Lower lobe of right lung (tissue), 2 donors: ENCODE results near the gene NID1. TPM values are rescaled to one million over a fixed set of nuclear protein-coding genes. Genes with fewer than 3 reads are reported as not detected.
"Not testable (repeated sequence)": the region's sequence is repeated elsewhere in the genome, so short reads cannot be mapped to it uniquely, and the experiment has no call there.

Experiments used
- ATAC-seq, 2 donors: fragments of 200-7000 bp; cut with Tn5 transposase; one replicate each; pipeline ENCODE4 v1.9.1; 2020 to 2022; ENCODE audit warnings: mild to moderate bottlenecking in 2 of 2, moderate library complexity in 2 of 2
- DNase-seq: peaks from one replicate; pipeline ENCODE4 v3.0.0-alpha.2; 2020
- H3K27ac ChIP-seq: fragments of 200-600 bp; one replicate; pipeline ENCODE4 v1.8.0; 2022
- H3K27me3 ChIP-seq: fragments of 200-600 bp; one replicate; pipeline ENCODE4 v1.8.0; 2022; ENCODE audit warnings: low read depth
- H3K36me3 ChIP-seq: fragments of 200-600 bp; one replicate; pipeline ENCODE4 v1.8.0; 2022; ENCODE audit warnings: mild to moderate bottlenecking
- H3K4me1 ChIP-seq: fragments of 200-600 bp; one replicate; pipeline ENCODE4 v1.8.0; 2022
- H3K4me3 ChIP-seq: fragments of 200-600 bp; one replicate; pipeline ENCODE4 v1.8.0; 2022; ENCODE audit warnings: mild to moderate bottlenecking
- H3K9me3 ChIP-seq: fragments of 200-600 bp; one replicate; pipeline ENCODE4 v1.8.0; 2022
- intact Hi-C: fragments of 100-400 bp; cut with DNase I; formaldehyde crosslinking; loops from one replicate; pipeline ENCODE4 v1.11.0; 2022
- total RNA-seq: library from RNA; stranded (reverse); fragmentation: NEBNext Ultra II Directional; extraction: Animal tissue kit (Norgen Biotek cat#: 25700); gene quantifications from one replicate; pipeline ENCODE4 v1.2.1, GENCODE V29; 2021
- TF ChIP-seq, protein P1 (sequence below): fragments of 200-600 bp; IDR thresholded peaks from one replicate; pipeline ENCODE4 v1.8.0; 2022; ENCODE audit warnings: antibody characterized with exemption, mild to moderate bottlenecking
- donor health status: DM: no; HTN: yes; CAD: no; lungs with severe emphysema.

The NID1 gene
- total RNA-seq, 1 donor from 2014 or later, result 46.6 TPM

DNA sequence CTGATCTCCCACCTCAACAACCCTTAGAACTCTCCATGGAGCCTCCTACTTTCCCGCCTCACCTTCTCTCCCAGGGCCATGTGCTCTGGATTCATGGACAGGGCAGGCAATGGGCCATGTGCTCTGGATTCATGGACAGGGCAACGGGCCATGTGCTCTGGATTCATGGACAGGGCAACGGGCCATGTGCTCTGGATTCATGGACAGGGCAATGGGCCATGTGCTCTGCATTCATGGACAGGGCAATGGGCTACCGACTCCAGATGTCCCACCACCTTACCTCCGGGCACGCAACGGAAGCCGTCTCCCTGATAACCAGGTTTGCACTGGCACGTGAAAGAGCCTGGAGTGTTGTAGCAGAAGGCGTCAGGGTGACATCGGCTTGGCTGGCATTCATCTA is 53.2 kb downstream of the NID1 start:
- intact Hi-C loops, result no loop called here
- ATAC-seq (no peak), DNase-seq (no peak)
- Histone ChIP-seq H3K36me3 (peaks cover 18% of the 10 kb centered on the region), H3K9me3 (no peaks in the 10 kb centered on the region), H3K27ac (no peak overlapping the region), H3K4me1 (peaks cover 12% of the 10 kb centered on the region), H3K4me3 (no peak overlapping the region), H3K27me3 (no peaks in the 10 kb centered on the region)
- TF ChIP-seq, protein P1, sequence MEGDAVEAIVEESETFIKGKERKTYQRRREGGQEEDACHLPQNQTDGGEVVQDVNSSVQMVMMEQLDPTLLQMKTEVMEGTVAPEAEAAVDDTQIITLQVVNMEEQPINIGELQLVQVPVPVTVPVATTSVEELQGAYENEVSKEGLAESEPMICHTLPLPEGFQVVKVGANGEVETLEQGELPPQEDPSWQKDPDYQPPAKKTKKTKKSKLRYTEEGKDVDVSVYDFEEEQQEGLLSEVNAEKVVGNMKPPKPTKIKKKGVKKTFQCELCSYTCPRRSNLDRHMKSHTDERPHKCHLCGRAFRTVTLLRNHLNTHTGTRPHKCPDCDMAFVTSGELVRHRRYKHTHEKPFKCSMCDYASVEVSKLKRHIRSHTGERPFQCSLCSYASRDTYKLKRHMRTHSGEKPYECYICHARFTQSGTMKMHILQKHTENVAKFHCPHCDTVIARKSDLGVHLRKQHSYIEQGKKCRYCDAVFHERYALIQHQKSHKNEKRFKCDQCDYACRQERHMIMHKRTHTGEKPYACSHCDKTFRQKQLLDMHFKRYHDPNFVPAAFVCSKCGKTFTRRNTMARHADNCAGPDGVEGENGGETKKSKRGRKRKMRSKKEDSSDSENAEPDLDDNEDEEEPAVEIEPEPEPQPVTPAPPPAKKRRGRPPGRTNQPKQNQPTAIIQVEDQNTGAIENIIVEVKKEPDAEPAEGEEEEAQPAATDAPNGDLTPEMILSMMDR, result no peak

DNA sequence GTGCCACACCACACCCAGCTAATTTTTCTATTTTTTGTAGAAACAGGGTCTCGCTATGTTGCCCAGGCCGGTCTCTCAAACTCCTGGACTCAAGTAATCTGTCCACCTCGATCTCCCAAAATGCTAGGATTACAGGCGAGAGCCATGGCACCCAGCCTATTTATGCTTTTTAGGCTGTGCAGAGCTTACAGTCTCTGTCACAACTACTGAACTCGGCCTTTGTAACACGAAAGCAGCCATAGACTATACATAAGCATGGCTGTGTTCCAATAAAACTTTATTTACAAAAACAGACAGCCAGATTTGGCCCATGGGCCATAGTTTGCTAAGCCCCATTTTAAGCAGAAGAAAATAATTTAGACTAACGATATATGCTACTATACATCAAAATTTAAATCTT is 54.4 kb downstream of the NID1 start:
- Histone ChIP-seq H3K27ac (peak overlapping the region; percentile 43), H3K9me3 (no peaks in the 10 kb centered on the region), H3K27me3 (no peaks in the 10 kb centered on the region), H3K36me3 (peaks cover 18% of the 10 kb centered on the region), H3K4me1 (peaks cover 3% of the 10 kb centered on the region), H3K4me3 (no peak overlapping the region)
- DNase-seq (no peak), ATAC-seq (no peak)
- TF ChIP-seq, protein P1, result no peak
- intact Hi-C loops, result no loop called here

DNA sequence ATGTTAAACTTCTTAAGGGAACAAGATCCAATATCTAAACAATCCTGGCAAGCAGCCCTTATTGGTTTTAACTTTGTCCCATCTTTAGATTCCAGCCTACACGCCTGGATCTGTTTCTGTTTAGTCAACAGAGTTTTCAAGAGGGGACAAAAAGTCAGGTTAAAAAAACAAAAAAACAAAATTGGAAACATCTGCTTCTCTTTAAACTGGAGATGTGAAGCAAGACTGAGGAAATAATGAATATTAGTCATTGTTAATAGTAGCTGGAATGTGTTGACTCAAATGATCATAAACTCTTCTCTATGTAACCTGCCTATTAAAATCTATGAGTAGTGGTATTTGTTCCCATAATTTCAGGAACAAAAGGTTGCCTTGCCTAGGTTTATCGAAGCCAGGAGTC is 55.0 kb downstream of the NID1 start:
- no peaks in the 10 kb centered on the region for H3K27me3 ChIP-seq
- TF ChIP-seq, protein P1, result no peak
- H3K27ac ChIP-seq, result peak overlapping the region; percentile 43
- no peaks in the 10 kb centered on the region for H3K4me1 ChIP-seq
- H3K36me3 ChIP-seq, result peaks cover 18% of the 10 kb centered on the region
- H3K4me3 ChIP-seq, result no peak overlapping the region
- ATAC-seq (peak in 1 of 2 donors; percentile 40), DNase-seq (no peak)
- no peaks in the 10 kb centered on the region for H3K9me3 ChIP-seq
- intact Hi-C loops, result no loop called here

DNA sequence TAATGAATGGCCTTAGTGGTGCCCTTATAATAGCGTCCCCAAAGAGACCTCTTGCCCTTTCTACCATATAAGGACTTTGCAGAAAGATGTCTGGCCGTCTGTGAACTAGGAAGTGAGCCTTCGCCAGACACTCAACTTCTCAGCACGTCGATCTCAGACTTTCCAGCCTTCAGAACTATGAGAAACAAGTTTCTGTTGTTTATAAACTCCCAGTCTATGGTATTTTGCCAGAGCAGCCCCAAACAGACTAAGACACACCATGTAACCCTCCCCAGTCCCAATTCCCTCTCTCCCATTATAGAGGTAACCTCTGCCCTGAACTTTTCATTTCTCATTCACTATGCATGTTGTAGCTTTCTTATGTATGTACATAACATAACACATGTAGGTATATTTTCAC is 55.7 kb downstream of the NID1 start:
- peak overlapping the region; percentile 28 for H3K27ac ChIP-seq
- no peaks in the 10 kb centered on the region for H3K27me3 ChIP-seq
- DNase-seq (no peak), ATAC-seq (peak in 1 of 2 donors; percentile 29)
- peaks cover 18% of the 10 kb centered on the region for H3K36me3 ChIP-seq
- H3K4me3 ChIP-seq, result no peak overlapping the region
- no peaks in the 10 kb centered on the region for H3K4me1 ChIP-seq
- TF ChIP-seq, protein P1, result no peak
- no peaks in the 10 kb centered on the region for H3K9me3 ChIP-seq
- intact Hi-C loops, result no loop called here

DNA sequence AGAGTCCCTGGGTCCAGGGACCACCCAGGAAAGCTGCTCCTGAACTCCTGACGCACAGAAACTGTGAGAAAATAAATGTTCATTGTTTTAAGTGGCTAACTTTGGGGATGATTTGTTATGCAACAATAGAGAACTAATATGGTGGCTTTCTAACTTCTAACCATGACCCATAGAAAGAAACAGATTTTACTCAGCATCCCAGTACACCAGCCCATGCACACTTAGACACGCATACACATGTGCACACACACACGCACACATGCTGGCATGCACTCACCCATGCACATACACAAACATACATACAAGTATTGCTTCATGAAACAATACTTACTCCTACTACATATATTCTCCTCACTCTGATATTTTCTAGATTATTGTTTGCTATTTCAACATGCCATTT is 57.1 kb downstream of the NID1 start:
- TF ChIP-seq, protein P1, result no peak
- Histone ChIP-seq H3K4me1 (no peaks in the 10 kb centered on the region), H3K4me3 (no peak overlapping the region), H3K36me3 (peaks cover 11% of the 10 kb centered on the region), H3K9me3 (no peaks in the 10 kb centered on the region), H3K27ac (no peak overlapping the region), H3K27me3 (no peaks in the 10 kb centered on the region)
- ATAC-seq (no peak), DNase-seq (no peak)
- intact Hi-C loops, result no loop called here

DNA sequence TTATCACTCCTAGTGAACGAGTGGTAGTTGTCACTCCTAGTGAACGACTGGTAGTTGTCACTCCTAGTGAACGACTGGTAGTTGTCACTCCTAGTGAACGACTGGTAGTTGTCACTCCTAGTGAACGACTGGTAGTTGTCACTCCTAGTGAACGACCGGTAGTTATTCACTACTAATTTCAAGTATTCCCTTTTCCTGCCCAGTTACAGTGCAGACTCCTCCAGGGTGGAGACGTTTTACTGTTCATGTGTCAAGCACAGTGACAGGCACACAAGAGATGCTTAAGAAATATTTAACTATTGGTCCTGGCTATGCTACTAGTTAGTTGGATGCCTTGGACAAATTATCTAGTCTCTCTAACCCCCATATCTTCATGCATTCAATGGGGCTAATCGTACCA is 61.8 kb downstream of the NID1 start:
- DNase-seq, H3K9me3 ChIP-seq, ATAC-seq, H3K27me3 ChIP-seq, H3K4me3 ChIP-seq, intact Hi-C loops, H3K27ac ChIP-seq, H3K36me3 ChIP-seq: not testable (repeated sequence)
- H3K4me1 ChIP-seq, result peaks cover 25% of the 10 kb centered on the region
